Inflammatory macrophage treated with lipopolysaccharide for 1 hour (primary cell): ENCODE results near the gene ANKMY2.
A peak's percentile ranks its signal among the peaks of the same experiment; 100 is the strongest.
"Not testable (repeated sequence)": the region's sequence is repeated elsewhere in the genome, so short reads cannot be mapped to it uniquely, and the experiment has no call there.

ENCODE experiments used
- DNase-seq, 2 donors: peaks; one replicate each; pipeline ENCODE4 v3.0.0-alpha.2; 2020 to 2022

The ANKMY2 gene

GRCh38 chr7:16645593-16646471 is at the start of gene ANKMY2, which contains the start of gene BZW2:
Gene ANKMY2, minus strand, starts transcription at chr7:16645754. Its CDS starts 181 bp downstream, at chr7:16645573.
Gene BZW2, plus strand, starts transcription at chr7:16646181. Its CDS starts 19,263 bp downstream, at chr7:16665444.
- peak; percentile 91 to 95 for DNase-seq

DNA sequence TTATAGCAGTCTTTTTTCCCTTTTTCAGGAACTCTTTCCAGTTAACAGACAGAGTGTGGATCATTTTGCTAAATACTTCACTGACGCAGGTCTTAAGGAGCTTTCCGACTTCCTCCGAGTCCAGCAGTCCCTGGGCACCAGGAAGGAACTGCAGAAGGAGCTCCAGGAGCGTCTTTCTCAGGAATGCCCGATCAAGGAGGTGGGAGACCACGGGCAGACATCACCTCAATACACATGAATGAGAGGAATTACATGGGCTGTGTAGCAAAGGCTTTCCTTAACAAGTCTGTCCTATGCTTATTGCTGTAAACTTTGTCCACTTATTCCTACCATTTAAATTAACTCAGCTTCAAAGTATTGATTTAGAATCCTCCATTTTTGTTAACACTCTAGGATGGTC is 49.3 kb upstream of the ANKMY2 start:
- DNase-seq = no peak

DNA sequence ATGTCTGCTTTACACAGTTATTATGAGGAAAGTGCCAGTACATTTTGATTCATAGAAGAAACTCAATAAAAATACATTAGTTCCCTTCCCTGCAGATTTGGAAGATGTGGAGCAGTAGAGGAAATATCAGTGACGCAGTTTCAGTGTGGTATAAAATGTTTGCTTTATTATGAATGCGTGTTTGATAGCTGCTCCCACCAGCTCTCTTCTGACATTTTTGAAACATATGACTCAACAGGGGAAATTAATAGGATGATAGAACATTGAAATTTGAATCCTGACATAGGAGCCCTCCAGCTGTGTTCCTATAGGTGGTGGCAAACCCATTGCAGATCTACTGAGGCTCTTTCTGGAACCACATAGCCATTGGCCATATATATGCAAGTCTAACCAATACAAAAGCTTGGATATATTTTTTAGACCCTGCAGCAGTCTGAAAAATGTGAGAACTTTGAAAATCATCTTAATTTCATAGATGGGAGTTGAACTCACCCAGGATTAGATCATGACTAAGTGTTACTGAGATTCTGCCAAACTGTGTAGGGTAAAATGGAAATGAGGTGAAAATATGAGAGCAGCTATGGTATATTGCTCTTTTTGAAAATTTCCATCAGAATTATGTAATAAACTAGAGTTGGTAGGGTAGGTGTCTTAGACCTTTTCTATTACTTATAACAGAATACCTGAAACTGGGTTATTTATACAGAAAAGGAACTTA is 48.2 kb upstream of the ANKMY2 start:
- no peak for DNase-seq

- DNase-seq = no peak
Measured at GRCh38 chr7:16691241-16691640, 45.7 kb upstream of the ANKMY2 start.

DNA sequence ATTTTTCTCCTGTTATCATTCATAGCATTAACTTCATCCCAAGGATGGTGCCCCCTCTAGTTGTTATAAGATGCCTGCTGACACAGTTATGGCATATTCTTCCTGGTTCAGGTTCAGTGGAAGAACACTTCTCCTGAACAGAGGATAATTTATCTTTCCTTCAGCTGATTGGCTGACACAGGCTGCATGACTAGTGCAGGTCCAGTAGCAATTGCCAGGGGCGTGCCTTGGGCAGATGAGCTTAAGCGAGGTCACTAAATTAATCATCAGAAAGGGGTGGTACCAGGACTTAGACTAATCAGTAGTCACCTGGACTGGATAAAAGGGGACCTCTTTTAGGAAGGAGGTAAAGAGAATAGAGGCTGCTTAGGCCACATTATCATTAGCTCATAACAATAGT is 42.7 kb upstream of the ANKMY2 start:
- DNase-seq = no peak

- DNase-seq = no peak
Measured at GRCh38 chr7:16685535-16685934, 40.0 kb upstream of the ANKMY2 start.

DNA sequence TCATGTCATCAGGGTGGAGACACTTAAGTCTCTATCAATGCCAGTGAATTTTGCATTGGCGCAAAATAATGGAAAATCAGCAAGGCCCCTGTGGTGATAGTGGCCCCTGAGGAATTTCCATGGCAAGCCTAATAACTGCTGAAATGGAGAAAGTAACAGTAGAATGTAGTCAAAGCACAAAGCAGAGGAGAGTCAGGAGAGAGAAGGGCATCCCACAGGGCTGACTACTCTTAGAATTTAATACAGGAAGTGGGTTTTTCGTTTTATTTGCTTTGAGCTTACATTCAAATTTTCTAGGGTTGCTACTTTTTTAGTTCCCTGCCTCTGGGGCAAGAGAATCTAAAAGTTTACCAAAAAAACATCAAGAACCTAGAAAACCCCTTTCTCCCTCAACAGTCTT is 39.4 kb upstream of the ANKMY2 start:
- no peak for DNase-seq

GRCh38 chr7:16678645-16679566 is 33.4 kb upstream of the ANKMY2 start:
- DNase-seq = not testable (repeated sequence)

- DNase-seq = no peak
Measured at GRCh38 chr7:16677978-16678494, 32.5 kb upstream of the ANKMY2 start.

GRCh38 chr7:16675277-16675676 is 29.7 kb upstream of the ANKMY2 start:
- DNase-seq = no peak

- DNase-seq = no peak
Measured at GRCh38 chr7:16671811-16672210, 26.3 kb upstream of the ANKMY2 start.

- DNase-seq = no peak
Measured at GRCh38 chr7:16670731-16671344, 25.3 kb upstream of the ANKMY2 start.

- no peak for DNase-seq
Measured at GRCh38 chr7:16670021-16670420, 24.5 kb upstream of the ANKMY2 start.

- DNase-seq = no peak
Measured at GRCh38 chr7:16669581-16669980, 24.0 kb upstream of the ANKMY2 start.

GRCh38 chr7:16668978-16669377 is 23.4 kb upstream of the ANKMY2 start:
- peak in 1 of 2 donors; percentile 10 for DNase-seq

DNA sequence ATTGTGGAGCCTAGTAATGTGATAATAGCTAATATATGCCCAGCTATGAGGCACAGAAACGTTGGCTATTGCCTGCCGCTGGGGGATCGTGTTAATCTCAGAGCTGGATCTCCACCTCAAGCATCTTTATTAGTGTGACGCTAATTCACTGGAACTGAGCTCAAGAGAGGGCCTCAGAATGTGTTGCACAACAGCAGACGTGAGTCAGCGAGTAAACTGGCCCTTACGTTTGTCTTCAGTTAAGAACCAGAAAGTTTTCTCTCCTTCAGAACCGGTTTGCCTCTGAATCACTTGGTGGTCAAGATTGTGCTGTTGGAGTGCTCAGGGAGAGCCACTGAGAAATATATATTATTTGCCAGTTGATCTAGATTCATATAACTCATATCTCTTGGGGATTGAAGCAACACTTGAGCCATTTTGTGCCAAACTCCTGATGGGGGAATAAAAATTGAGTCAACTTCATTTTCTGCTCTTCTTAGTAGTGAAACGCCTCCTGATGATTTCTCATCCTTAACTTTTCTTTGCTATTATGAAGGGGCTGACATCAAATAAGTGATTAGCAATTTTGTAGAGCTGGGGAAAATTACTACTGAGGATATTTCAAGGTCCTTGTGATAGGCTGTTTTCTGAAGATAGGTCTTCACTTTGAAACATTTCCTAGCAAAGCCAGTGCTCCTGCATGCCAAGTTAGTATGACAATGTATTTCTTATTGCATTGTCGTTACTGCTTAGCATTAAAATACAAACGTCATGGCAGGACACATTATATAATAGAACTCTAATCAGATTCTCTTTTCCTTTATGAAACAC is 22.7 kb upstream of the ANKMY2 start:
- DNase-seq = peak; percentile 72 to 75

DNA sequence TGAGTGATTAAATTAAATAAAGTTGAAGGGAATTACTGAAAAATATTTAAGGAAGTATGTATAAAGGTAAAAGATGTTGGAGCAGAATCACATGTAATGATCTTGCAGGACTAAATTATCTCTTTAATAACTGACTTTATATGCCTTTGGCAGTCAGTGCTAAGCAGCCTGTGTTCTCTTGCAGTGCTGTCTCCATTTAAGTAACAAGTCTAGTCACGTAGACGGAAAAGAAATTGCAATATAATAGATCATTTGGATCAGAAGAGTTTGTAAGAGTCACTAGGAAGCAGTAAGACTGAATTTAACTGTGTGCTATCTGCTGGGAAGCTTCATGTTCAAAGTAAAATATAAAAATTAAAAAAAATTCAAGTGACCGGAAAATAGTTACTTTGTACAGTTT is 21.8 kb upstream of the ANKMY2 start:
- DNase-seq = no peak

GRCh38 chr7:16661924-16662323 is 16.4 kb upstream of the ANKMY2 start:
- DNase-seq = no peak

- peak; percentile 57 to 59 for DNase-seq
Measured at GRCh38 chr7:16660702-16661464, 15.3 kb upstream of the ANKMY2 start.

GRCh38 chr7:16659854-16660497 is 14.4 kb upstream of the ANKMY2 start:
- not testable (repeated sequence) for DNase-seq
